GM12873 (cell line): ENCODE results near the gene ACSM5.

Experiments used
- CTCF ChIP-seq: IDR thresholded peaks from 2 replicates; pipeline ENCODE4 v1.5.1; 2012; ENCODE audit warnings: low read depth, mild to moderate bottlenecking, moderate library complexity, low read length, control low read depth; ENCODE audit not compliant: insufficient read depth; ENCODE audit errors: missing control alignments

The ACSM5 gene

DNA sequence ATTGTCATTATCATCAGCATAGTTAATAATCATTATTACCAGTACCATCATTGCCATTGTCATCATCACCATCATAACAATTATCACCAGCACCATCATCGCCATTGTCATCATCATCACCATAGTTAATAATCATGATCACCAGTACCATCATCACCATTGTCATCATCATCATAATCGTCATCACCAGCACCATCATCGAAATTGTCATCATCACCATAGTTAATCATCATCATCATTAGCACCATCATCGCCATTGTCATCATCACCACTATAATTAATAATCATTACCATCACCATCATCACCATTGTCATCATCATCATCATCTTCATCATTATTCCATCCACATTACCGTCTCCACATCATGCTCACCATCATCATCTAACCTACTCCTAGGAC, 18.3 kb upstream of the ACSM5 start:
- TF ChIP-seq CTCF = no peak

DNA sequence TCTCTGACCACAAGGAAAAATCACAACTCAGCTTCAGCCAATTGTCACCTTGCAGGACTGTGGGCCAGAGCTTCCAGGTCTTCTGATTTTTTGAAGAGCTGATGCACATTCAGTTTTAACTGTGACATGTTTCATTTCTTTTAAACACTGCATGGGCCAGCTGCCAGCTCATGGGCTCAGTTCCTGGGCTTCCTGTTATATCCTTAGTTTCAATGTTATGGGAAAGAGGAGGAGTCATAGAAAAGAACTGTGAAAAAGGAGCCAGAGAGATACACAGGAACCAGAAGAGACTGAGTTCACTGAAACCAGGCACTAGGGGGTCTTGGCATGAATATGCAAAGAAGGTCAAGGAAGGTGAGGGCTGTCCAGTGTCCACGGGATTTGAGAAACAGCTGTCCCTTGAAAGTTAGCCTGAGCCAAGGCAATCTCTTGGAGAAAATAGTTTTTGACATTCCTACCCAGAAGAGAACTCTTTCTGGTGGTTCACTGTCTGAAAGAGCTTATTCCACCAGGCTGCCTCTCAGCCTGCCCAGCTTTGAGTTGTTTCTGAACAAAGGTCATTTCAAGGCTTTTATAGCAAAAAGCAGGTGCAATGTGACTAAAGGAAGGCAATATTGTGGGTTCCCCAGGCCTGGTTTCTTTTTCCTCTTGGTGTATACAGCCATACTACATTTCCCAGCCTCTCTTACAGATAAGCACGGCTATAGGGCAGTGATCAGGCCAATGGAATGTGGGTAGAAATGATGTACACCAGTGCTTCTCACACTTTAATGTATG, 15.3 kb upstream of the ACSM5 start:
- TF ChIP-seq CTCF = no peak

GRCh38 chr16:20395946-20396345, 13.4 kb upstream of the ACSM5 start:
- no peak for TF ChIP-seq CTCF

DNA sequence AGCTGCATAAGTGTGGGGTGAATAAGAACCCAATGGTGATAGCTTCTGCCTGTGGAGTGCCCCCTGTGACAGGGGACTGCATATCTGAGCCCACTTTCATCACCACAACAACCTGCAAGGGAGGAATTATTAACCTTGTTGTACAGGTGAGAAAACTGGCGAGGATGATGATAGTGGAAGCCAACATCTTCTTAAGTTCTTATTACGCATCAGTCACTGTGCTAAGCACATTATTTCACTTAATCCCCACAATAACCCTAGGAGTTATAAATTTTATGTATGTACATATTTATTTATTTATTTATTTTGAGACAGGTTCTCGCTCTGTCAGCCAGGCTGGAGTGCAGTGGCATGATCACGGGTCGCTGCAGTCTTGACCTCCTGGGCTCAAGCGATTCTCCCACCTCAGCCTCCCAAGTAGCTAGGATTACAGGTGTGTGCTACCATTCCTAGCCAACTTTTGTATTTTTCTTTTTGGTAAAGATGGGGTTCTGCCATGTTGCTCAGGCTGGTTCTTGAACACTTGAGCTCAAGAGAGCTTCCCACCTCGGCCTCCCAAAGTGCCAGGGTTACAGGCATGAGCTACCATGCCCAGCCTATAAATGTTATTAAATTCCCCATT, 12.4 kb upstream of the ACSM5 start:
- no peak for TF ChIP-seq CTCF

DNA sequence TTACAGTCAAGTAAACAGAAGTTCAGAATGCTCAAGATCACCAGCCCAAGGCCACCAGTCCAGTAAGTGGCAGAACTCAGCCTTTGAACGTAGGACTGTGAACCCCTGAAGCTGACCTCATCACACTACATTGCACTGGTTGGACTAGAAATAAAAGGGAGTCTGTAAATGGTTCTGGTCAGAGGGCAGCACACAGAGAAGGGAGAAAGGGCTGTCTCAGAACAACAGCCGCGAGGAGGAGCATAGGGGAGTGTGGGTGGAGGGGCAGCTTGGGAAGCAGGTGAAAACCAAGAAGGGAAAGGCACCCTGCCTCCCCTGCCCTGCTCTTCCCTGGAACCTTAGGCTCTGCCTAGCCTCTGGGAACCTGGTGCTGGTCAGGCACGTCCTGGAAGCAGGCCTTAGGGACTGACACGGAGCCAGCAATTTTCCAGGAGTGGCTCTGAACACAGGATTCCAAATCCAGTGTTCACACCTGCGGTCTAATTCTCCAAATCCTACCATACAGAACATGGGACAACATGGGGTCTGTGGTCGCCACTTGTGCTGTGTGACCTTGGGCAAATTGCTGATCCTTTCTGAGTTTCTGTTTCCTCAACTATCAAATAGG, 11.8 kb upstream of the ACSM5 start:
- TF ChIP-seq CTCF = no peak

- no peak for TF ChIP-seq CTCF
Measured at GRCh38 chr16:20398603-20399002, 10.7 kb upstream of the ACSM5 start.

DNA sequence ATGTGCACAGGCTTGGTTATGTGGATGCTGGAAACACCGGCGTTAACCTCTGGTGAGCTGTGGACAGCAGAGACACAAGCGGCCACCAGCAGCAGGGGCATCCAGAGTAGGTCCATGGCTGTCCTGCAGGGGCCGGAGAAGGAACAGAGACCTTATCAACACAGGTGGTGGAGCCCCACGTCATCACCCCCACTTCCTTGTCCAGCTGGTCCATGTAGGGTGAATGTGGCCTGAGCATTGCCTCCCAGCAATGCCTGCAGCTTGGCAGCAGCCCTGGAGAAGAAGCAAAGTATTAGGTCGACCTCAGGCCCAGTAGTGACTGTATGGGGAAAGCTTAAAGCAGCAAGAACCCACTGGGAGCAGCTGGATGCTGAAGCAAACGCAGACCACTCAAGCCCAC, 10.1 kb upstream of the ACSM5 start:
- TF ChIP-seq CTCF = no peak
